GM12891 (cell line): Measurements from ENCODE around the gene CCDC188.

Source experiments
- POLR2A ChIP-seq: IDR thresholded peaks from 2 replicates; pipeline ENCODE4 v1.6.1; 2011; ENCODE audit warnings: low read depth, low read length, control low read depth
- POLR2AphosphoS5 ChIP-seq: IDR thresholded peaks from 2 replicates; pipeline ENCODE4 v1.6.1; 2011; ENCODE audit warnings: low read depth, low read length, control low read depth
- TAF1 ChIP-seq: IDR thresholded peaks from 2 replicates; pipeline ENCODE4 v1.6.1; 2011; ENCODE audit warnings: low read depth, low read length, control low read depth

GRCh38 chr22:20151276-20151588 lies 377 bp upstream of the CCDC188 start:
- no peak for TF ChIP-seq TAF1
- no peak for TF ChIP-seq POLR2AphosphoS5
- no peak for TF ChIP-seq POLR2A
